Gastroesophageal sphincter (tissue), 3 donors: ENCODE data around the gene PHLDB3.

ENCODE experiments used
- CTCF ChIP-seq, 4 experiments: fragments of 200-600 bp in 2 of 4; fragments of 450-650 bp in 2 of 4; sonication (generic) in 1 of 4; IDR thresholded peaks; one replicate each; pipeline ENCODE4 v1.5.1; 2017 to 2019; ENCODE audit warnings: antibody characterized with exemption in 4 of 4, mild to moderate bottlenecking in 2 of 4, moderate library complexity in 2 of 4
- EP300 ChIP-seq: sonication (generic); formaldehyde crosslinking; IDR thresholded peaks from one replicate; pipeline ENCODE4 v1.6.1; 2017; ENCODE audit warnings: antibody characterized with exemption, mild to moderate bottlenecking
- POLR2A ChIP-seq, 2 donors: fragments of 450-650 bp; IDR thresholded peaks; one replicate each; pipeline ENCODE4 v1.6.1; 2017; ENCODE audit warnings: antibody characterized with exemption in 2 of 2, mild to moderate bottlenecking in 2 of 2, moderate library complexity in 1 of 2
- POLR2AphosphoS5 ChIP-seq: sonication (generic); formaldehyde crosslinking; IDR thresholded peaks from one replicate; pipeline ENCODE4 v1.6.1; 2017; ENCODE audit warnings: antibody characterized with exemption

DNA sequence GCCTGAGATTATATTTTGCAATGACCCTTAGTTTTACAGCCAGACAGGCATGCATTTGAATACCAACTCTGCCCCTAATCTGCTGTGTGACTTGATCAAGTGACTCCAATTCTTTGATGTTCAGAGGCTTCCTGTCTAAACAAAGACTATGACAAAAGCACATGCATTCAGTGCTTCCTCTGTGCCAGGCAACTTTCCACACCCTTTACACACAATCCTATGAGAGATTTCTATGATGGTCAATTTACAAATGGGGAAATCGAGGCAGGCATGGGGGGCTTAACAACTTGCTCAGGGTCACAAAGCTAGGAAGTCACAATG is 35.4 kb downstream of the PHLDB3 start:
- TF ChIP-seq CTCF (IDR thresholded peaks at IDR 0.05) (no peak), POLR2A (IDR thresholded peaks at IDR 0.05) (no peak), POLR2AphosphoS5 (no peak), EP300 (no peak)
